Heart right ventricle (tissue), 16 donors: Measurements from ENCODE around the gene LRMDA. TPM values are rescaled to one million over a fixed set of nuclear protein-coding genes. Genes with fewer than 3 reads are reported as not detected.

Experiments
- ATAC-seq, 8 donors: fragments of 200-7000 bp; cut with Tn5 transposase; one replicate each; pipeline ENCODE4 v1.9.1; 2020; ENCODE audit warnings: mild to moderate bottlenecking in 8 of 8, moderate library complexity in 8 of 8, moderate number of reproducible peaks in 1 of 8
- DNase-seq, 2 donors: peaks; one replicate each; pipeline ENCODE4 v3.0.0-alpha.2; 2020
- H3K27ac ChIP-seq, 10 donors: fragments of 200-600 bp; sonication (generic) in 2 of 10; one replicate each; pipeline versions ENCODE4 v1.5.0 to v1.8.0; 2020 to 2022; ENCODE audit warnings: mild to moderate bottlenecking in 3 of 10
- H3K27me3 ChIP-seq, 7 donors: fragments of 200-600 bp; one replicate each; pipeline ENCODE4 v1.8.0; 2021 to 2022; ENCODE audit warnings: mild to moderate bottlenecking in 2 of 7
- H3K36me3 ChIP-seq, 9 donors: fragments of 200-600 bp; sonication (generic) in 1 of 9; one replicate each; pipeline versions ENCODE4 v1.5.0 to v1.8.0; 2020 to 2022; ENCODE audit warnings: mild to moderate bottlenecking in 2 of 9
- H3K4me1 ChIP-seq, 9 donors: fragments of 200-600 bp; sonication (generic) in 1 of 9; one replicate each; pipeline versions ENCODE4 v1.5.0 to v1.8.0; 2020 to 2022; ENCODE audit warnings: mild to moderate bottlenecking in 4 of 9
- H3K4me3 ChIP-seq, 10 donors: fragments of 200-600 bp; sonication (generic) in 2 of 10; one replicate each; pipeline versions ENCODE4 v1.5.0 to v1.8.0; 2020 to 2022; ENCODE audit warnings: mild to moderate bottlenecking in 7 of 10, moderate library complexity in 2 of 10
- H3K9me3 ChIP-seq, 11 donors: fragments of 200-600 bp in 10 of 11; sonication (generic) in 2 of 11; one replicate each; pipeline versions ENCODE4 v1.5.0 to v1.8.0; 2013 to 2022; ENCODE audit warnings: mild to moderate bottlenecking in 2 of 11, control low read depth in 1 of 11, moderate library complexity in 1 of 11
- CTCF ChIP-seq, 9 donors: fragments of 200-600 bp; sonication (generic) in 2 of 9; IDR thresholded peaks; one replicate each; pipeline versions ENCODE4 v1.5.0 to v1.8.0; 2021 to 2022; ENCODE audit warnings: antibody characterized with exemption in 9 of 9, mild to moderate bottlenecking in 5 of 9, moderate library complexity in 1 of 9
- WGBS, 2 donors: extraction: QIAGEN DNeasy Blood & Tissue Kit; methylation state at CpG; one replicate each; pipeline ENCODE4 v1.1.7; 2013; ENCODE audit warnings: inconsistent platforms in 1 of 2; 5-methylcytosine and 5-hydroxymethylcytosine counted together
- intact Hi-C, 10 donors: fragments of 100-400 bp; cut with DNase I; formaldehyde crosslinking; loops; one replicate each; pipeline versions ENCODE4 v1.11.1 to v1.14.2; 2022
- polyA plus RNA-seq, 2 donors: library from polyadenylated mRNA; stranded (reverse); fragments of 200-250 nt; gene quantifications; one replicate each; pipeline ENCODE4 v1.2.3, GENCODE V29; 2013
- total RNA-seq, 10 donors: library from RNA; stranded (reverse); fragmentation: NEBNext Ultra II Directional in 3 of 10; extraction: Animal tissue kit (Norgen Biotek cat#: 25700) in 3 of 10; gene quantifications; one replicate each; pipeline versions ENCODE4 v1.2.1 to v1.2.4, GENCODE V29; 2021 to 2023
- donor health status: Arrhythmogenic right ventricular cardiomyopathy.
- donor health status: ischemic (EF 13 %, LVEDD 7.1; RV severe dilation, severe dysfunction).
- donor health status: healthy with polysubstance abuse.
- donor health status: DM: no; HTN: yes; CAD: no.
- donor health status: DM: no; HTN: no; CAD: no.
- donor health status: ischemic (EF 25% LVEDD 6.9; RV normal size, moderate dysfunction).
- donor health status: ischemic (EF 25% LVEDD 5.7; RV mildly dilated, moderate dysfunction).
- donor health status: healthy.
- donor health status: DM: yes; HTN: yes; CAD: no.
- donor health status: Ischemic cardiomyopathy.
- donor health status: ischemic (EF 35%, LVEDD 5.7; RV mildly dilated, moderate dysfunction).
- donor health status: nonischemic (EF 11% LVEDD 7.7; RV severe dilation, severe dysfunction).
- donor health status: DM: yes; HTN: yes; CAD: no.
- donor health status: PGD.
- donor health status: ischemic (EF 29% LVEDD 5.4; RV normal size, mild dysfunction).
- donor health status: nonischemic (EF 23%, LVEDD 6.1; RV moderate dilation, normal function).

LRMDA gene
- total and polyA plus RNA-seq, 12 donors = 4.0 to 59.8 (median 12.7) TPM

DNA sequence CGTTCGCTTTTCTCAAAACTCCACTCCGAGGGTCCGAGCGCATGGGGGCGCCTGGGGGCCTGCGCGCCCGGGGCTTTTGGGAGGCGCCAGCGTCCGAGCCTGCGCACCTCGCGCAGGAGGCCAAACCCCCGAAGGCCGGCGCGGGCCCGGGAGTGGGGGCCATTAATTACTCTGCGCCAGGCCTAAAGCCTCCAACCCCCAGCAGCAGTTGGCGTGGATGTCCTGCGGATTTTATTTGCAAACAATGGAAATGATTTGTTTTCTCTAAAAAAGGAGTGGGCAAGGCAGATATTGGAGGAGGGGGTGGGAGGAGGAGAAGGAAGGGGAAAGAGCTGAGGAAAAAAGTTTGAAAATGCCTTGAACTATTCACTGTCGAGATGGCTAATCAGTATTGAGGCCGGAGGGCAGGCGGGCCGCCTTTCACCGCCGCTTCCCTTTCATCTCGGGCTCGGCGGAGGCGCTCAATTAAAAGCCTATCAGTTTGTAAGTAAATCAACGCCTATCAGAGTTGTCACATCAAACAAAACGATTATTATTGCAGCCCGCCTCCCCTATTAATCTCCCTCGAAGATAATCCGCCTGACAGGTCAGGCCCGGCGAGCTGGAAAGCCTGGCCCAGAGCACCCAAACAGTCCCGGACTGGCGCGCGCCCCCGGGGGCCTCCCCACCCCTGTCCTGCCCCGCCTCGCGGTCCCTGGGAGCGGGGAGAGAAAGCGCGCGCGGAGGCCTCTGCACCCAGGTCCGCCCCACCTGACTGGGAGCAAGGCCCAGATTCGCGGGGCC lies 26.4 kb upstream of the LRMDA start:
- 22 to 33% methylated on average over 55 to 56 of the region's 56 CpGs for WGBS, 2 donors
- intact Hi-C loops = loop anchor here in 7 of 10 donors (5.0 to 10.0 kb wide), 22 partner anchors 137 to 1600 kb away; no protein-coding TSS in a partner anchor
- Histone ChIP-seq H3K27me3 (peaks cover 0 to 85% (median 24%) of the 10 kb centered on the region in 7 donors), H3K27ac (peak overlapping the region in 7 of 10 donors; percentile 23 to 99 (median 93)), H3K9me3 (no peaks in the 10 kb centered on the region), H3K4me1 (peaks cover 2 to 64% (median 54%) of the 10 kb centered on the region in 9 donors), H3K36me3 (no peaks in the 10 kb centered on the region), H3K4me3 (peak overlapping the region; percentile 53 to 94 (median 88))
- DNase-seq (peak in 1 of 2 donors; percentile 23), ATAC-seq (no peak)
- no peak for TF ChIP-seq CTCF (IDR thresholded peaks at IDR 0.05)

DNA sequence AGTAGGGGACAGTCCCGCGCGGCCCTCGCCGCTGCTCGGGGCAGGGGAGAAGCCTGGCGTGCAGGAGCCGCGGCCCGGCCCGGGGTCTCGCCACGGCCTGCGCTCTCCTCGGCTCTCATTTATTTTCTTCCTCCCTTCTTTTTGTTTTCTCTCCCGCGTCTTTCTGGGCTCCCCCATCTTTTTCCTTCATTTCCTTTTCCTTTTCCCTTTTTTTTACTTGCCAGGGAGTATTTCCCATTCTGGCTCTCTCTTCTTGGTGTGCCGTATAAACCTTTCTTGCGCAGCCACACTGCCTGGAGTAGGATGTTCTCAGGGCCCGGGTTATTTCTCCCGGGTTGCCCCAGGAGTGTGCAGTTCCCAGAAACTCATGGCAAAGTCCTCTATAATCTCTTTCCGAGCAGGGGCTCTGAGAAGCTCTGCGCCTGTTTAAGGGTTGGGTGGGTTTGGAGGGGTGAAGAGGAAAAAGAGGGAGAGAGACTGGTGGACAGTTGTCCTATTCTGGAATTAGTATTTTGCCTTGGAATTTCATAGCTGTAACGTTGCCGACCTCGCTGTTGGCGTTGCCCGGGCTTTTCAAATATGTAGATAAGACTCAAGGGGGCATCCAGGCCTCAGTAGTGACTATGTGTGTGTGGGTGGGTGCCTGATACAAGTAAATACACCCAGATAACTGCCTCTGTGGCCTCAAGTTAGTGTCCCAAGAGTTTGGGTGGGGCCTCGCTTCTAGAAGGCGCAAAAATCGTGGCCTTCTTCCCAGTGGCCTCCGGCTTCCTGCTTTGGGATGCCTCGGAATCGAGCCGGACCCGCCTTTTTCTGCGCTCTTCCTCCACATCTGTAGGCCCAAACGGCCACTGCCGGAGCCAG lies 25.6 kb upstream of the LRMDA start:
- peak overlapping the region in 9 of 10 donors; percentile 12 to 93 (median 88) for H3K4me3 ChIP-seq
- peaks cover 0 to 90% (median 24%) of the 10 kb centered on the region in 7 donors for H3K27me3 ChIP-seq
- 49 to 59% methylated on average over 38 to 39 of the region's 39 CpGs for WGBS, 2 donors
- TF ChIP-seq CTCF (IDR thresholded peaks at IDR 0.05) = no peak
- H3K27ac ChIP-seq = peak overlapping the region in 5 of 10 donors; percentile 20 to 99 (median 39)
- DNase-seq = no peak
- no peaks in the 10 kb centered on the region for H3K36me3 ChIP-seq
- intact Hi-C loops = loop anchor here in 6 of 10 donors (10.0 kb wide), 12 partner anchors 139 to 1599 kb away; no protein-coding TSS in a partner anchor
- H3K9me3 ChIP-seq = no peaks in the 10 kb centered on the region
- ATAC-seq = no peak
- peaks cover 4 to 68% (median 53%) of the 10 kb centered on the region in 9 donors for H3K4me1 ChIP-seq

GRCh38 chr10:75406462-75407223 lies 24.8 kb upstream of the LRMDA start:
- DNase-seq (no peak), ATAC-seq (no peak)
- Histone ChIP-seq H3K4me3 (peak overlapping the region in 3 of 10 donors; percentile 63 to 95 (median 84)), H3K27me3 (peaks cover 0 to 87% (median 24%) of the 10 kb centered on the region in 7 donors), H3K36me3 (no peaks in the 10 kb centered on the region), H3K9me3 (no peaks in the 10 kb centered on the region), H3K27ac (peak overlapping the region in 2 of 10 donors; percentile 90 to 96), H3K4me1 (peaks cover 4 to 74% (median 54%) of the 10 kb centered on the region in 9 donors)
- WGBS, 2 donors = 73 to 78% methylated on average over 29 of the region's 29 CpGs
- TF ChIP-seq CTCF (IDR thresholded peaks at IDR 0.05) = no peak
- intact Hi-C loops = loop anchor here in 6 of 10 donors (10.0 kb wide), 12 partner anchors 138 to 1598 kb away; no protein-coding TSS in a partner anchor
